Measurements from ENCODE around the gene SURF4. TPM values are rescaled to one million over a fixed set of nuclear protein-coding genes. Genes with fewer than 3 reads are reported as not detected.

SURF4 gene
- total and polyA plus RNA-seq, 2 donors (not counting 3 experiments of a cell fraction or from before 2014, with no cell fraction given): 216 to 358 TPM

- intact Hi-C loops (cut with micrococcal nuclease) (no loop called here), dilution Hi-C loops (cut with MboI; ENCODE audit: extremely low pct_ligation_motif_present, low sequenced_read_pairs) (no loop called here)
- ChIA-PET POLR2A (interaction anchor here (0.6 kb wide), 1 partner anchor 384 kb away, joined by 3 read pairs; no protein-coding TSS in a partner anchor), CTCF (interaction anchor here (1.7 to 5.6 kb wide), 4 partner anchors 92 to 148 kb away, joined by 9 to 128 read pairs (median 20); no protein-coding TSS in a partner anchor)
- H4K20me1 ChIP-seq (replicated peaks; ENCODE audit: control insufficient read depth, extremely low read depth, insufficient read depth, low read length): no peaks in the 10 kb centered on the region
- peaks cover 11 to 38% of the 10 kb centered on the region in 2 experiments for H3K36me3 ChIP-seq (ENCODE audit: control insufficient read depth in 2 of 2, extremely low read depth in 1 of 2, insufficient read depth in 2 of 2, low read length in 2 of 2)
- FAIRE-seq (no peak), DNase-seq (ENCODE audit: low read depth, low spot score) (no peak)
- H3K27me3 ChIP-seq (ENCODE audit: control insufficient read depth in 2 of 2, insufficient read depth in 2 of 2, low read length in 2 of 2): no peaks in the 10 kb centered on the region
- peaks cover 23% of the 10 kb centered on the region for H3K79me2 ChIP-seq (ENCODE audit: control insufficient read depth, insufficient read depth, low read length)
- H3K27ac ChIP-seq (ENCODE audit: insufficient read depth, low read depth, low read length): no peak overlapping the region
- TF ChIP-seq EZH2 (IDR thresholded peaks at IDR 0.05; ENCODE audit: borderline replicate concordance, low read depth, low read length, severe bottlenecking) (no peak), GATA2 (IDR thresholded peaks at IDR 0.05; ENCODE audit: insufficient read depth, insufficient read length, low read depth, low read length) (no peak), POLR2AphosphoS5 (IDR thresholded peaks at IDR 0.05; ENCODE audit: insufficient read depth, low read depth, low read length) (no peak), CTCF (IDR thresholded peaks at IDR 0.05; ENCODE audit: extremely low read depth in 1 of 2, insufficient read depth in 1 of 2, low read depth in 1 of 2, low read length in 2 of 2) (no peak), POLR2A (IDR thresholded peaks at IDR 0.05; ENCODE audit: low read depth, low read length) (no peak), JUN (IDR thresholded peaks at IDR 0.05; ENCODE audit: borderline replicate concordance, insufficient read depth, insufficient read length, low read depth) (no peak), MYC (IDR thresholded peaks at IDR 0.05; ENCODE audit: low read depth, low read length) (no peak), FOS (IDR thresholded peaks at IDR 0.05; ENCODE audit: borderline replicate concordance, insufficient read depth, low read length) (no peak)
- TF ChIP-seq, protein P1, sequence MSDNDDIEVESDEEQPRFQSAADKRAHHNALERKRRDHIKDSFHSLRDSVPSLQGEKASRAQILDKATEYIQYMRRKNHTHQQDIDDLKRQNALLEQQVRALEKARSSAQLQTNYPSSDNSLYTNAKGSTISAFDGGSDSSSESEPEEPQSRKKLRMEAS (IDR thresholded peaks at IDR 0.05; ENCODE audit: insufficient read depth, insufficient read length): no peak
- H3K9me3 ChIP-seq (replicated peaks; ENCODE audit: control insufficient read depth, insufficient read depth, low read length): no peaks in the 10 kb centered on the region
- no peak overlapping the region for H3K9ac ChIP-seq (replicated peaks; ENCODE audit: extremely low read depth, insufficient read depth, low read length)
- no peaks in the 10 kb centered on the region for H3K9me1 ChIP-seq (replicated peaks; ENCODE audit: control insufficient read depth, extremely low read depth, insufficient read depth, low read length)
- no peak overlapping the region for H2AFZ ChIP-seq (ENCODE audit: low read depth, low read length)
- no peak overlapping the region for H3K4me3 ChIP-seq (replicated peaks in 1 of 3; ENCODE audit: insufficient read depth in 1 of 3, low read depth in 1 of 3, low read length in 3 of 3)
- BruUV-seq (replicated peaks): TSS peak; percentile 2
- no peak overlapping the region for H3K4me2 ChIP-seq (ENCODE audit: insufficient read depth, low read length)
- peaks cover 4% of the 10 kb centered on the region for H3K4me1 ChIP-seq (ENCODE audit: control insufficient read depth, extremely low read depth, insufficient read depth, low read length)
Observed at GRCh38 chr9:133331221-133331620, 44.6 kb downstream of the SURF4 start.

Measured in endothelial cell of umbilical vein (primary cell).